ENCODE data around the gene FTCDNL1. TPM values are rescaled to one million over a fixed set of nuclear protein-coding genes. Genes with fewer than 3 reads are reported as not detected.

Gene FTCDNL1
- polyA plus RNA-seq, 2 of the 4 experiments (the other 2 are of a cell fraction), result 2.1 to 5.2 TPM

- no peaks in the 10 kb centered on the region for H3K9me3 ChIP-seq
- TF ChIP-seq POLR2AphosphoS2 (conservative IDR thresholded peaks at IDR 0.05; ENCODE audit: low read length) (no peak), PBX3 (IDR thresholded peaks at IDR 0.05) (no peak), CTCF (IDR thresholded peaks at IDR 0.05) (no peak), CEBPB (IDR thresholded peaks at IDR 0.05) (no peak), ATOH8 (CRISPR knock-in tag; IDR thresholded peaks at IDR 0.05; ENCODE audit: low read depth) (no peak), ZSCAN20 (CRISPR knock-in tag; IDR thresholded peaks at IDR 0.05) (no peak), REST (IDR thresholded peaks at IDR 0.05) (no peak), KDM5A (IDR thresholded peaks at IDR 0.05) (no peak), RCOR1 (IDR thresholded peaks at IDR 0.05; ENCODE audit: low read depth, low read length) (no peak), FOSB (CRISPR knock-in tag; IDR thresholded peaks at IDR 0.05) (no peak), PHF8 (IDR thresholded peaks at IDR 0.05; ENCODE audit: borderline replicate concordance, low read depth) (no peak), ZFP36 (IDR thresholded peaks at IDR 0.05; ENCODE audit: borderline replicate concordance, partially characterized antibody) (no peak), HES2 (IDR thresholded peaks at IDR 0.05) (no peak), NFE2L2 (conservative IDR thresholded peaks at IDR 0.05; ENCODE audit: low read length) (no peak), CHD2 (IDR thresholded peaks at IDR 0.05; ENCODE audit: low read length, partially characterized antibody) (no peak), E2F6 (IDR thresholded peaks at IDR 0.05; ENCODE audit: borderline replicate concordance, low read depth) (no peak), CHD4 (IDR thresholded peaks at IDR 0.05; ENCODE audit: borderline replicate concordance) (no peak), SMC3 (IDR thresholded peaks at IDR 0.05) (no peak)
- FAIRE-seq (no peak), ATAC-seq (no peak), DNase-seq (ENCODE audit: low read depth in 1 of 2, low spot score in 1 of 2) (no peak)
- H3K4me1 ChIP-seq, result no peaks in the 10 kb centered on the region
- H3K27ac ChIP-seq, result no peak overlapping the region
- CTCF ChIA-PET, result interaction anchor here (0.7 to 0.9 kb wide), 2 partner anchors 20 to 1529 kb away, joined by 3 read pairs; no protein-coding TSS in a partner anchor
- no peak overlapping the region for H3K4me2 ChIP-seq
- H3K4me3 ChIP-seq, result no peak overlapping the region
- 87% methylated on average over 3 of the region's 3 CpGs for WGBS (ENCODE audit: missing lambda C conversion rate)
- POLR2A ChIA-PET, result interaction anchor here (0.6 kb wide), 1 partner anchor 23 kb away, joined by 3 read pairs; no protein-coding TSS in a partner anchor
Observed at GRCh38 chr2:199842631-199843395, 8.2 kb downstream of the FTCDNL1 start.

All from A549 (cell line).